ENCODE data around the gene ZNF267. TPM values are rescaled to one million over a fixed set of nuclear protein-coding genes. Genes with fewer than 3 reads are reported as not detected.

The ZNF267 gene
- total RNA-seq, 4 donors from 2014 or later, result 4.4 to 21.4 (median 14.6) TPM

- no peak for TF ChIP-seq CTCF (IDR thresholded peaks at IDR 0.05)
- Histone ChIP-seq H3K4me3 (no peak overlapping the region), H3K9me3 (no peaks in the 10 kb centered on the region), H3K27ac (no peak overlapping the region), H3K4me1 (no peaks in the 10 kb centered on the region), H3K36me3 (no peaks in the 10 kb centered on the region), H3K27me3 (no peaks in the 10 kb centered on the region)
- no peak for DNase-seq
- intact Hi-C loops (cut with DNase I; ENCODE audit: low total_unique reads), result no loop called here
Observed at GRCh38 chr16:31869511-31870201, 4.0 kb upstream of the ZNF267 start.

- DNase-seq, result no peak
- Histone ChIP-seq H3K4me1 (no peaks in the 10 kb centered on the region), H3K36me3 (no peaks in the 10 kb centered on the region), H3K27ac (no peak overlapping the region), H3K27me3 (no peaks in the 10 kb centered on the region), H3K4me3 (no peak overlapping the region), H3K9me3 (no peaks in the 10 kb centered on the region)
- intact Hi-C loops (cut with DNase I; ENCODE audit: low total_unique reads), result no loop called here
- TF ChIP-seq CTCF (IDR thresholded peaks at IDR 0.05), result no peak
- no peak for TF ChIP-seq POLR2A (IDR thresholded peaks at IDR 0.05)
Observed at GRCh38 chr16:31870809-31871208, 2.8 kb upstream of the ZNF267 start.

GRCh38 chr16:31871510-31871909 is 2.1 kb upstream of the ZNF267 start:
- Histone ChIP-seq H3K27ac (no peak overlapping the region), H3K4me1 (no peaks in the 10 kb centered on the region), H3K4me3 (no peak overlapping the region), H3K27me3 (no peaks in the 10 kb centered on the region), H3K9me3 (no peaks in the 10 kb centered on the region), H3K36me3 (no peaks in the 10 kb centered on the region)
- intact Hi-C loops (cut with DNase I; ENCODE audit: low total_unique reads), result no loop called here
- no peak for DNase-seq
- no peak for TF ChIP-seq CTCF (IDR thresholded peaks at IDR 0.05)
- no peak for TF ChIP-seq POLR2A (IDR thresholded peaks at IDR 0.05)

- intact Hi-C loops (cut with DNase I; ENCODE audit: low total_unique reads), result no loop called here
- Histone ChIP-seq H3K27me3 (no peaks in the 10 kb centered on the region), H3K4me3 (no peak overlapping the region), H3K9me3 (no peaks in the 10 kb centered on the region), H3K4me1 (no peaks in the 10 kb centered on the region), H3K27ac (no peak overlapping the region), H3K36me3 (no peaks in the 10 kb centered on the region)
- no peak for DNase-seq
- TF ChIP-seq CTCF (IDR thresholded peaks at IDR 0.05) (no peak), POLR2A (IDR thresholded peaks at IDR 0.05) (no peak)
Observed at GRCh38 chr16:31872201-31872600, 1.4 kb upstream of the ZNF267 start.

- intact Hi-C loops (cut with DNase I; ENCODE audit: low total_unique reads), result no loop called here
- H3K4me1 ChIP-seq, result peaks cover 0 to 3% of the 10 kb centered on the region in 2 donors
Observed at GRCh38 chr16:31874366-31875111, 932 bp downstream of the ZNF267 start.

More at GRCh38 chr16:31874366-31875111, 932 bp downstream of the ZNF267 start:
- Histone ChIP-seq H3K9me3 (no peaks in the 10 kb centered on the region), H3K27me3 (no peaks in the 10 kb centered on the region), H3K4me3 (peak overlapping the region; percentile 88 to 94), H3K36me3 (no peaks in the 10 kb centered on the region), H3K27ac (peak overlapping the region; percentile 85 to 97)
- no peak for DNase-seq
- no peak for TF ChIP-seq POLR2A (IDR thresholded peaks at IDR 0.05)
- TF ChIP-seq CTCF (IDR thresholded peaks at IDR 0.05), result no peak
